HEK293T (cell line): ENCODE results near the gene PRKAG2.

Source experiments
- ARNT ChIP-seq: fragments of 450-650 bp; IDR thresholded peaks from 2 replicates; pipeline ENCODE4 v1.6.1; 2017; ENCODE audit warnings: mild to moderate bottlenecking
- BHLHE40 ChIP-seq: fragments of 450-650 bp; IDR thresholded peaks from 2 replicates; pipeline ENCODE4 v1.6.1; 2016; ENCODE audit warnings: mild to moderate bottlenecking, moderate library complexity, borderline replicate concordance
- CTBP1 ChIP-seq: fragments of 450-650 bp; IDR thresholded peaks from 2 replicates; pipeline ENCODE4 v1.6.1; 2016; ENCODE audit warnings: borderline replicate concordance
- ELF4 ChIP-seq: fragments of 450-650 bp; IDR thresholded peaks from 2 replicates; pipeline ENCODE4 v1.6.1; 2017; ENCODE audit warnings: antibody characterized with exemption
- FOXA1 ChIP-seq: fragments of 450-650 bp; IDR thresholded peaks from 2 replicates; pipeline ENCODE4 v1.6.1; 2016; ENCODE audit warnings: mild to moderate bottlenecking
- FOXM1 ChIP-seq: fragments of 450-650 bp; IDR thresholded peaks from 2 replicates; pipeline ENCODE4 v1.6.1; 2017; ENCODE audit warnings: mild to moderate bottlenecking, borderline replicate concordance
- HDGF ChIP-seq: fragments of 450-650 bp; IDR thresholded peaks from 2 replicates; pipeline ENCODE4 v1.6.1; 2017; ENCODE audit warnings: antibody characterized with exemption, borderline replicate concordance
- L3MBTL2 ChIP-seq: fragments of 450-650 bp; conservative IDR thresholded peaks from 2 replicates; pipeline ENCODE4 v1.6.1; 2016; ENCODE audit warnings: mild to moderate bottlenecking
- NFRKB ChIP-seq: fragments of 450-650 bp; IDR thresholded peaks from 2 replicates; pipeline ENCODE4 v1.6.1; 2016; ENCODE audit warnings: mild to moderate bottlenecking, moderate library complexity
- SP1 ChIP-seq: fragments of 450-650 bp; IDR thresholded peaks from 2 replicates; pipeline ENCODE4 v1.6.1; 2017
- SUZ12 ChIP-seq: fragments of 450-650 bp; IDR thresholded peaks from 2 replicates; pipeline ENCODE4 v1.6.1; 2016; ENCODE audit warnings: mild to moderate bottlenecking
- TARDBP ChIP-seq: fragments of 450-650 bp; IDR thresholded peaks from 2 replicates; pipeline ENCODE4 v1.6.1; 2016

DNA sequence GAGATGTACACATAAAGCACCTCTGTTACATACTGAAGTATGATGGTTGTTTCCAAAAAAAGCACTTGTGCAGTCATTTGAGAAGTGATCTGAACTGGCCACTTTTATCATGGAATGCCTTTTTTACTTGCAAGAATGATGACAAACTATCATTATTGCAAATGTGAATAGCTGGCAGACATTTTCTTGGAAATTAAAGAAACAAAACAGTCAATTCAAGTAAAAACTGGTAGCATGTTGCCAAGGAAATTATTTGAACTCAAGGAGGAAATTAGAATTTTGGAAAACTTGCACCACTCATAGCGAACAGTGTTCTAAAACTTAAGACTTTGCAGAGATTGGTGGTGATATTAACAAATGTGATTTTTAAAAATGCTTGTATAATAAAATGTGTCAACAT, 363.8 kb downstream of the PRKAG2 start:
- TF ChIP-seq CTBP1 (no peak), L3MBTL2 (no peak), SP1 (no peak), FOXM1 (no peak), NFRKB (no peak), BHLHE40 (no peak), HDGF (no peak), ARNT (no peak), SUZ12 (no peak), FOXA1 (no peak), ELF4 (no peak), TARDBP (no peak)
